DMS 273 (cell line): Measurements from ENCODE around the gene MOB1B.
"Not testable (repeated sequence)": the region's sequence is repeated elsewhere in the genome, so short reads cannot be mapped to it uniquely, and the experiment has no call there.

Experiments used
- DNase-seq: peaks from one replicate; lab custom pipeline; 2025; ENCODE audit not compliant: unreplicated experiment; lab: John Stamatoyannopoulos, UW

Gene MOB1B

GRCh38 chr4:70948665-70949260, 46.6 kb downstream of the MOB1B start:
- DNase-seq, result no peak

GRCh38 chr4:70954032-70954431, 51.9 kb downstream of the MOB1B start:
- DNase-seq, result no peak

GRCh38 chr4:70956549-70957210, 54.5 kb downstream of the MOB1B start:
- no peak for DNase-seq

- DNase-seq, result no peak
Observed at GRCh38 chr4:70958681-70959080, 56.5 kb downstream of the MOB1B start.

GRCh38 chr4:70969076-70969475, 66.9 kb downstream of the MOB1B start:
- no peak for DNase-seq

GRCh38 chr4:70976252-70976651, 74.1 kb downstream of the MOB1B start:
- DNase-seq, result no peak

- DNase-seq, result no peak
Observed at GRCh38 chr4:70979445-70980008, 77.4 kb downstream of the MOB1B start.

GRCh38 chr4:70980196-70980595, 78.0 kb downstream of the MOB1B start:
- no peak for DNase-seq

GRCh38 chr4:70984106-70984505, 81.9 kb downstream of the MOB1B start:
- no peak for DNase-seq

- DNase-seq, result no peak
Observed at GRCh38 chr4:70984589-70984988, 82.4 kb downstream of the MOB1B start.

- no peak for DNase-seq
Observed at GRCh38 chr4:70991596-70991995, 89.4 kb downstream of the MOB1B start.

- peak; percentile 38 for DNase-seq
Observed at GRCh38 chr4:70992391-70992881, 90.3 kb downstream of the MOB1B start.

- DNase-seq, result peak; percentile 96
Observed at GRCh38 chr4:70993181-70994068, 91.3 kb downstream of the MOB1B start, which contains the start of gene DCK. DCK (plus strand) TSS chr4:70993649; CDS start chr4:70993836, 187 bp downstream.

GRCh38 chr4:70994069-70994366, 91.8 kb downstream of the MOB1B start:
- no peak for DNase-seq

GRCh38 chr4:70994387-70995099, 92.4 kb downstream of the MOB1B start:
- DNase-seq, result no peak

- DNase-seq, result no peak
Observed at GRCh38 chr4:70996018-70996360, 93.8 kb downstream of the MOB1B start.

- no peak for DNase-seq
Observed at GRCh38 chr4:70997036-70997435, 94.9 kb downstream of the MOB1B start.

GRCh38 chr4:70997546-70997945, 95.4 kb downstream of the MOB1B start:
- no peak for DNase-seq

GRCh38 chr4:70999639-71000038, 97.5 kb downstream of the MOB1B start:
- not testable (repeated sequence) for DNase-seq

GRCh38 chr4:71001363-71001762, 99.2 kb downstream of the MOB1B start:
- not testable (repeated sequence) for DNase-seq

- DNase-seq, result peak; percentile 36
Observed at GRCh38 chr4:71004281-71004851, 102.2 kb downstream of the MOB1B start.
